H9 (cell line): Measurements from ENCODE around the gene DNAJB9. TPM values are rescaled to one million over a fixed set of nuclear protein-coding genes. Genes with fewer than 3 reads are reported as not detected.

ENCODE experiments used
- DNase-seq: peaks from one replicate; pipeline ENCODE4 v3.0.0-alpha.2; 2017
- H2AFZ ChIP-seq: one replicate; pipeline ENCODE4 v1.6.1; 2013; ENCODE audit warnings: mild to moderate bottlenecking, low read length, control low read depth, moderate library complexity
- H2AK5ac ChIP-seq: 2 replicates; pipeline ENCODE4 v1.6.1; 2013; ENCODE audit warnings: low read length, control low read depth, mixed read lengths; ENCODE audit not compliant: insufficient read length
- H2BK120ac ChIP-seq: one replicate; pipeline ENCODE4 v1.6.1; 2013; ENCODE audit warnings: low read depth, mild to moderate bottlenecking, low read length, control low read depth, inconsistent platforms; ENCODE audit not compliant: poor library complexity, severe bottlenecking
- H2BK12ac ChIP-seq: 2 replicates; pipeline ENCODE4 v1.6.1; 2013; ENCODE audit warnings: low read length, control low read depth, mixed read lengths, low read depth; ENCODE audit not compliant: insufficient read length
- H2BK15ac ChIP-seq: 2 replicates; pipeline ENCODE4 v1.6.1; 2013; ENCODE audit warnings: low read depth, low read length, control low read depth
- H2BK20ac ChIP-seq: one replicate; pipeline ENCODE4 v1.6.1; 2013; ENCODE audit warnings: low read depth, mild to moderate bottlenecking, low read length, control low read depth, inconsistent platforms; ENCODE audit not compliant: poor library complexity, severe bottlenecking
- H2BK5ac ChIP-seq: 2 replicates; pipeline ENCODE4 v1.6.1; 2013; ENCODE audit warnings: low read length, control low read depth, mixed read lengths; ENCODE audit not compliant: insufficient read length
- H3K14ac ChIP-seq: 2 replicates; pipeline ENCODE4 v1.6.1; 2013; ENCODE audit warnings: low read length, control low read depth; ENCODE audit not compliant: insufficient read depth
- H3K18ac ChIP-seq: 2 replicates; pipeline ENCODE4 v1.6.1; 2013; ENCODE audit warnings: low read depth, mild to moderate bottlenecking, mixed read lengths, low read length, control low read depth; ENCODE audit not compliant: insufficient read length
- H3K23ac ChIP-seq: 2 replicates; pipeline ENCODE4 v1.6.1; 2013; ENCODE audit warnings: low read length, control low read depth, mixed read lengths, low read depth; ENCODE audit not compliant: insufficient read length
- H3K23me2 ChIP-seq: 2 replicates; pipeline ENCODE4 v1.6.1; 2013; ENCODE audit warnings: low read depth, mild to moderate bottlenecking, mixed read lengths, low read length, control low read depth; ENCODE audit not compliant: insufficient read length, poor library complexity, severe bottlenecking
- H3K27ac ChIP-seq: 2 replicates; pipeline ENCODE4 v1.5.1; 2013; ENCODE audit warnings: low read length, control low read depth, mixed read lengths, low read depth; ENCODE audit not compliant: insufficient read length
- H3K27me3 ChIP-seq: 2 replicates; pipeline ENCODE4 v1.6.1; 2013; ENCODE audit warnings: low read length, control low read depth, inconsistent platforms; ENCODE audit not compliant: insufficient read depth
- H3K4ac ChIP-seq: 2 replicates; pipeline ENCODE4 v1.6.1; 2013; ENCODE audit warnings: low read depth, mild to moderate bottlenecking, control low read depth, inconsistent platforms, low read length, moderate library complexity
- H3K4me1 ChIP-seq: 2 replicates; pipeline ENCODE4 v1.6.1; 2013; ENCODE audit warnings: low read length, control low read depth, inconsistent platforms; ENCODE audit not compliant: insufficient read depth
- H3K4me2 ChIP-seq: 2 replicates; pipeline ENCODE4 v1.6.1; 2013; ENCODE audit warnings: low read length, control low read depth, mixed read lengths; ENCODE audit not compliant: insufficient read length, insufficient read depth
- H3K56ac ChIP-seq: 2 replicates; pipeline ENCODE4 v1.6.1; 2013; ENCODE audit warnings: low read depth, mild to moderate bottlenecking, mixed read lengths, low read length, control low read depth; ENCODE audit not compliant: insufficient read length
- H3K79me1 ChIP-seq: 2 replicates; pipeline ENCODE4 v1.6.1; 2013; ENCODE audit warnings: low read depth, mild to moderate bottlenecking, moderate library complexity, low read length, control low read depth, inconsistent platforms; ENCODE audit not compliant: insufficient read depth, poor library complexity, severe bottlenecking
- H3K79me2 ChIP-seq: 2 replicates; pipeline ENCODE4 v1.6.1; 2013; ENCODE audit warnings: low read length, control low read depth, inconsistent platforms; ENCODE audit not compliant: insufficient read depth
- H3K9ac ChIP-seq: 2 replicates; pipeline ENCODE4 v1.6.1; 2013; ENCODE audit warnings: low read length, control low read depth, mixed read lengths; ENCODE audit not compliant: insufficient read length; ENCODE audit errors: extremely low read depth
- H3K9me3 ChIP-seq: one replicate; pipeline ENCODE4 v1.6.1; 2013; ENCODE audit warnings: low read depth, low read length, inconsistent platforms; ENCODE audit not compliant: control insufficient read depth
- H3T11ph ChIP-seq: one replicate; pipeline ENCODE4 v1.6.1; 2013; ENCODE audit warnings: mild to moderate bottlenecking, low read length, control low read depth, inconsistent platforms
- H4K20me1 ChIP-seq: one replicate; pipeline ENCODE4 v1.6.1; 2013; ENCODE audit not compliant: control insufficient read depth, insufficient read length, insufficient read depth
- H4K5ac ChIP-seq: 2 replicates; pipeline ENCODE4 v1.6.1; 2013; ENCODE audit warnings: low read depth, mild to moderate bottlenecking, mixed read lengths, low read length, control low read depth; ENCODE audit not compliant: insufficient read length
- H4K8ac ChIP-seq: replicated peaks from 2 replicates; pipeline ENCODE4 v1.6.1; 2013; ENCODE audit warnings: low read length, control low read depth, mixed read lengths, low read depth; ENCODE audit not compliant: insufficient read length
- H4K91ac ChIP-seq: 2 replicates; pipeline ENCODE4 v1.6.1; 2013; ENCODE audit warnings: low read depth, mild to moderate bottlenecking, moderate library complexity, mixed read lengths, low read length, control low read depth; ENCODE audit not compliant: insufficient read length
- H3K27ac Mint-ChIP-seq, 3 experiments: 2 replicates in 2 of 3; 3 replicates in 1 of 3; pipeline ENCODE4 v1.8.0; 2020 to 2021; ENCODE audit warnings: mixed read lengths in 3 of 3, mild to moderate bottlenecking in 1 of 3, moderate library complexity in 1 of 3
- H3K27me3 Mint-ChIP-seq: 2 replicates; pipeline ENCODE4 v1.8.0; 2021; ENCODE audit warnings: low read depth, mild to moderate bottlenecking, moderate library complexity, mixed read lengths
- H3K36me3 Mint-ChIP-seq, 3 experiments: 2 replicates in 2 of 3; 3 replicates in 1 of 3; pipeline ENCODE4 v1.8.0; 2020 to 2021; ENCODE audit warnings: low read depth in 3 of 3, mixed read lengths in 3 of 3; ENCODE audit not compliant: insufficient read depth in 1 of 3
- H3K4me1 Mint-ChIP-seq, 2 experiments: 2 replicates each; pipeline ENCODE4 v1.8.0; 2020; ENCODE audit warnings: mixed read lengths in 2 of 2
- H3K4me3 Mint-ChIP-seq, 2 experiments: 2 replicates in 1 of 2; 3 replicates in 1 of 2; pipeline ENCODE4 v1.8.0; 2020 to 2021; ENCODE audit warnings: mild to moderate bottlenecking in 2 of 2, mixed read lengths in 2 of 2, moderate library complexity in 1 of 2
- H3K9me3 Mint-ChIP-seq, 2 experiments: 2 replicates in 1 of 2; 3 replicates in 1 of 2; pipeline ENCODE4 v1.8.0; 2020; ENCODE audit warnings: mild to moderate bottlenecking in 2 of 2, mixed read lengths in 2 of 2, moderate library complexity in 1 of 2
- WGBS: extraction: QIAGEN DNeasy Blood & Tissue Kit; methylation state at CpG from one replicate; pipeline ENCODE4 v1.1.7; 2013; ENCODE audit warnings: missing lambda C conversion rate, low lambda C conversion rate, mixed read lengths; ENCODE audit not compliant: insufficient read length; ENCODE audit errors: extremely low coverage; 5-methylcytosine and 5-hydroxymethylcytosine counted together
- total RNA-seq: library from RNA; stranded (reverse); gene quantifications from 2 replicates; pipeline ENCODE4 v1.2.1, GENCODE V29; 2021
- TF ChIP-seq, protein P1 (sequence below): fragments of 200-600 bp; sonication (generic); conservative IDR thresholded peaks from 3 replicates; pipeline ENCODE4 v1.8.0; 2021; ENCODE audit warnings: antibody characterized with exemption, mild to moderate bottlenecking

Gene DNAJB9
- total RNA-seq, 1 experiment from 2014 or later = 11.3 TPM

DNA sequence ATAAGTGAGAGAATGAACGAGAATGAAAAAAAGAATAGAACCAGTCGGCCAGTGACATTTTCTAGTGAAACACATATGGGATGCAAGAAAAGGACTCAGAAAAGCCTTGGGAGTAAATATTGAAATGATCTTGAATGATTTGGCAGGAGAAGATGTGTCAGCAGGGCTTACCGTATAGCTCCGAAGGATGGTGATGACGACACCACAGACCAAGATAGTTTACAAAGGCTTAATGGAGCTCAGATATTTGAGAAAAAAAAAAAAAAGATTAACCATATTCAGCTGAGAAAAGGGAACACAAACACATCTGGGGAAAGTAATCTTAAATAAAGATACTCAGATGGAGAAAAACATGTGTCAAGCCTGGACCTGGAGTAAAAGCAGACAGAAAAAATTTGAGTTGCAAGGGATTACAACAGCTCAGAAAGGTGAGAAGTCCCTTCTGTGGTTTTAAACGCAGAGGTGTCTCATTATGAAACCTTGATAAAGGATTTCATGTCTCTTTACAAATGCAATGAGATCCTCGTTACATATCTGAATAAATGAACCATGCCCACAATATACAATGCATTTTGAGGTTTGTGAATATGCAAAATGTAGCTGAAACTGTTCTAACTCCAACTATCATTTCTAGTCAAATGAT lies 36.0 kb downstream of the DNAJB9 start:
- Histone ChIP-seq H4K20me1 (no peaks in the 10 kb centered on the region), H2BK5ac (no peak overlapping the region), H3K9ac (no peak overlapping the region), H3K4me1 (no peaks in the 10 kb centered on the region), H3K23ac (no peak overlapping the region), H4K8ac (no peak overlapping the region), H2BK120ac (no peak overlapping the region), H3K23me2 (no peaks in the 10 kb centered on the region), H3K18ac (no peak overlapping the region), H2AK5ac (no peak overlapping the region), H3K4me2 (no peak overlapping the region), H3T11ph (no peak overlapping the region), H4K91ac (no peak overlapping the region), H4K5ac (no peak overlapping the region), H3K27me3 (no peaks in the 10 kb centered on the region), H3K4ac (no peak overlapping the region), H2AFZ (no peak overlapping the region), H3K14ac (no peak overlapping the region), H2BK20ac (no peak overlapping the region), H3K79me1 (no peaks in the 10 kb centered on the region), H2BK15ac (no peak overlapping the region), H3K56ac (no peak overlapping the region), H3K9me3 (no peaks in the 10 kb centered on the region), H3K27ac (no peak overlapping the region), H3K79me2 (no peaks in the 10 kb centered on the region), H2BK12ac (no peak overlapping the region)
- Mint-ChIP-seq H3K4me1 (peaks cover 9 to 11% of the 10 kb centered on the region in 2 experiments), H3K36me3 (no peaks in the 10 kb centered on the region), H3K4me3 (no peak overlapping the region), H3K27me3 (no peaks in the 10 kb centered on the region), H3K9me3 (no peaks in the 10 kb centered on the region), H3K27ac (no peak overlapping the region)
- DNase-seq = no peak
- WGBS = no CpG with 5 or more reads among the region's 7 CpGs
- TF ChIP-seq, protein P1, sequence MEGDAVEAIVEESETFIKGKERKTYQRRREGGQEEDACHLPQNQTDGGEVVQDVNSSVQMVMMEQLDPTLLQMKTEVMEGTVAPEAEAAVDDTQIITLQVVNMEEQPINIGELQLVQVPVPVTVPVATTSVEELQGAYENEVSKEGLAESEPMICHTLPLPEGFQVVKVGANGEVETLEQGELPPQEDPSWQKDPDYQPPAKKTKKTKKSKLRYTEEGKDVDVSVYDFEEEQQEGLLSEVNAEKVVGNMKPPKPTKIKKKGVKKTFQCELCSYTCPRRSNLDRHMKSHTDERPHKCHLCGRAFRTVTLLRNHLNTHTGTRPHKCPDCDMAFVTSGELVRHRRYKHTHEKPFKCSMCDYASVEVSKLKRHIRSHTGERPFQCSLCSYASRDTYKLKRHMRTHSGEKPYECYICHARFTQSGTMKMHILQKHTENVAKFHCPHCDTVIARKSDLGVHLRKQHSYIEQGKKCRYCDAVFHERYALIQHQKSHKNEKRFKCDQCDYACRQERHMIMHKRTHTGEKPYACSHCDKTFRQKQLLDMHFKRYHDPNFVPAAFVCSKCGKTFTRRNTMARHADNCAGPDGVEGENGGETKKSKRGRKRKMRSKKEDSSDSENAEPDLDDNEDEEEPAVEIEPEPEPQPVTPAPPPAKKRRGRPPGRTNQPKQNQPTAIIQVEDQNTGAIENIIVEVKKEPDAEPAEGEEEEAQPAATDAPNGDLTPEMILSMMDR = no peak
